ENCODE results near the gene RB1.

DNA sequence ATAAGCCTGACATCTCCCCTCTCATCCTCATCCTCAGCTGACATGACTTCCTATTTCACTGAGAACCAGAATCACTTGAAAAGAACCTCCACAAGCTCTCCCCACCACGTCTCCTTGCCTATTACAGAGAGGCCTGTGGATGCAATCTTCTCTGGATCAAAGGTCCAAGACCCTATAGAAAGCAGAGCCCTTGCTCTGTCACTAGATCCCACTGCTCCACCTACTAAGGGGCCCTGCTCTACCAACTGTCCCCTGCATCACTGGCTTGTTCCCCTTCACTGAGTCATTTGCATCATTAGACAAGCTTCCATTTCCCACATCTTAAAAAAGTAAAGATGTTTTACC lies 188.5 kb downstream of the RB1 start:
- no peak for TF ChIP-seq EZH2 (IDR thresholded peaks at IDR 0.05; ENCODE audit: borderline replicate concordance, low read depth, low read length, severe bottlenecking)
- TF ChIP-seq, protein P1, sequence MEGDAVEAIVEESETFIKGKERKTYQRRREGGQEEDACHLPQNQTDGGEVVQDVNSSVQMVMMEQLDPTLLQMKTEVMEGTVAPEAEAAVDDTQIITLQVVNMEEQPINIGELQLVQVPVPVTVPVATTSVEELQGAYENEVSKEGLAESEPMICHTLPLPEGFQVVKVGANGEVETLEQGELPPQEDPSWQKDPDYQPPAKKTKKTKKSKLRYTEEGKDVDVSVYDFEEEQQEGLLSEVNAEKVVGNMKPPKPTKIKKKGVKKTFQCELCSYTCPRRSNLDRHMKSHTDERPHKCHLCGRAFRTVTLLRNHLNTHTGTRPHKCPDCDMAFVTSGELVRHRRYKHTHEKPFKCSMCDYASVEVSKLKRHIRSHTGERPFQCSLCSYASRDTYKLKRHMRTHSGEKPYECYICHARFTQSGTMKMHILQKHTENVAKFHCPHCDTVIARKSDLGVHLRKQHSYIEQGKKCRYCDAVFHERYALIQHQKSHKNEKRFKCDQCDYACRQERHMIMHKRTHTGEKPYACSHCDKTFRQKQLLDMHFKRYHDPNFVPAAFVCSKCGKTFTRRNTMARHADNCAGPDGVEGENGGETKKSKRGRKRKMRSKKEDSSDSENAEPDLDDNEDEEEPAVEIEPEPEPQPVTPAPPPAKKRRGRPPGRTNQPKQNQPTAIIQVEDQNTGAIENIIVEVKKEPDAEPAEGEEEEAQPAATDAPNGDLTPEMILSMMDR (IDR thresholded peaks at IDR 0.05; ENCODE audit: borderline replicate concordance, extremely low read depth, low read length, poor library complexity, severe bottlenecking) = no peak
